ENCODE measurements around the gene MICAL3. TPM values are rescaled to one million over a fixed set of nuclear protein-coding genes. Genes with fewer than 3 reads are reported as not detected.
"Not testable (repeated sequence)": the region's sequence is repeated elsewhere in the genome, so short reads cannot be mapped to it uniquely, and the experiment has no call there.

Gene MICAL3
- total RNA-seq, 2 experiments from 2014 or later: 30.3 to 31.4 TPM

- Mint-ChIP-seq H3K27me3 (peaks cover 15% of the 10 kb centered on the region), H3K4me3 (no peak overlapping the region), H3K36me3 (ENCODE audit: low read depth) (no peaks in the 10 kb centered on the region), H3K4me1 (peaks cover 12% of the 10 kb centered on the region), H3K9me3 (no peaks in the 10 kb centered on the region), H3K27ac (no peak overlapping the region)
- no peak for DNase-seq
- ChIA-PET CTCF (no interaction called here), POLR2A (interaction anchor here (1.3 kb wide), 1 partner anchor 18 kb away, joined by 3 read pairs; no protein-coding TSS in a partner anchor)
Observed at GRCh38 chr22:18057568-18058209, 33.3 kb upstream of the MICAL3 start.

GRCh38 chr22:18056807-18057474, 32.6 kb upstream of the MICAL3 start:
- no peak for DNase-seq
- H3K4me1 Mint-ChIP-seq: peaks cover 12% of the 10 kb centered on the region

GRCh38 chr22:18056161-18056666, 31.9 kb upstream of the MICAL3 start:
- H3K36me3 Mint-ChIP-seq (ENCODE audit: low read depth): no peaks in the 10 kb centered on the region
- no peak overlapping the region for H3K27ac Mint-ChIP-seq
- H3K4me3 Mint-ChIP-seq: no peak overlapping the region
- no peak for DNase-seq
- H3K4me1 Mint-ChIP-seq: peaks cover 12% of the 10 kb centered on the region
- ChIA-PET POLR2A (interaction anchor here (0.9 to 1.2 kb wide), 2 partner anchors 19 to 21 kb away, joined by 3 read pairs; partner anchors contain the start of gene PEX26), CTCF (interaction anchor here (0.6 to 1.3 kb wide), 4 partner anchors 20 to 38 kb away, joined by 3 to 5 read pairs (median 4); partner anchors contain the start of gene PEX26)
- peaks cover 14% of the 10 kb centered on the region for H3K27me3 Mint-ChIP-seq
- H3K9me3 Mint-ChIP-seq: no peaks in the 10 kb centered on the region

More at GRCh38 chr22:18056807-18057474, 32.6 kb upstream of the MICAL3 start:
- Mint-ChIP-seq H3K27ac (no peak overlapping the region), H3K9me3 (no peaks in the 10 kb centered on the region), H3K36me3 (ENCODE audit: low read depth) (no peaks in the 10 kb centered on the region), H3K4me3 (no peak overlapping the region), H3K27me3 (peaks cover 16% of the 10 kb centered on the region)
- ChIA-PET CTCF (interaction anchor here (0.8 to 1.3 kb wide), 3 partner anchors 20 to 22 kb away, joined by 3 to 5 read pairs (median 3); partner anchors contain the start of gene PEX26), POLR2A (interaction anchor here (0.9 kb wide), 1 partner anchor 21 kb away, joined by 3 read pairs; the partner anchor contains the start of gene PEX26)

GRCh38 chr22:18055619-18056160, 31.3 kb upstream of the MICAL3 start:
- no peak for DNase-seq
- peaks cover 12% of the 10 kb centered on the region for H3K27me3 Mint-ChIP-seq
- CTCF ChIA-PET: interaction anchor here (0.6 to 1.3 kb wide), 4 partner anchors 21 to 38 kb away, joined by 3 to 4 read pairs (median 3); partner anchors contain the start of gene PEX26
- H3K36me3 Mint-ChIP-seq (ENCODE audit: low read depth): no peaks in the 10 kb centered on the region
- H3K9me3 Mint-ChIP-seq: no peaks in the 10 kb centered on the region
- no peak overlapping the region for H3K27ac Mint-ChIP-seq
- POLR2A ChIA-PET: interaction anchor here (1.2 kb wide), 1 partner anchor 19 kb away, joined by 3 read pairs; no protein-coding TSS in a partner anchor
- no peak overlapping the region for H3K4me3 Mint-ChIP-seq
- peaks cover 12% of the 10 kb centered on the region for H3K4me1 Mint-ChIP-seq

- H3K9me3 Mint-ChIP-seq; POLR2A ChIA-PET; DNase-seq; H3K36me3 Mint-ChIP-seq (ENCODE audit: low read depth); H3K27ac Mint-ChIP-seq; H3K27me3 Mint-ChIP-seq; H3K4me3 Mint-ChIP-seq; CTCF ChIA-PET: not testable (repeated sequence)
- peaks cover 12% of the 10 kb centered on the region for H3K4me1 Mint-ChIP-seq
Observed at GRCh38 chr22:18053216-18053946, 29.0 kb upstream of the MICAL3 start.

GRCh38 chr22:18051113-18051512, 26.8 kb upstream of the MICAL3 start:
- H3K4me3 Mint-ChIP-seq, DNase-seq, POLR2A ChIA-PET: not testable (repeated sequence)

GRCh38 chr22:18050065-18050464, 25.7 kb upstream of the MICAL3 start:
- Mint-ChIP-seq H3K36me3 (ENCODE audit: low read depth) (no peaks in the 10 kb centered on the region), H3K4me1 (no peaks in the 10 kb centered on the region), H3K27me3 (peaks cover 13% of the 10 kb centered on the region), H3K4me3 (no peak overlapping the region), H3K9me3 (no peaks in the 10 kb centered on the region), H3K27ac (no peak overlapping the region)
- ChIA-PET CTCF (no interaction called here), POLR2A (no interaction called here)
- DNase-seq: no peak

More at GRCh38 chr22:18051113-18051512, 26.8 kb upstream of the MICAL3 start:
- H3K27me3 Mint-ChIP-seq: peaks cover 11% of the 10 kb centered on the region
- H3K36me3 Mint-ChIP-seq (ENCODE audit: low read depth); H3K4me1 Mint-ChIP-seq; H3K9me3 Mint-ChIP-seq; CTCF ChIA-PET; H3K27ac Mint-ChIP-seq: not testable (repeated sequence)

- no peak for DNase-seq
- Mint-ChIP-seq H3K4me3 (no peak overlapping the region), H3K27ac (no peak overlapping the region), H3K27me3 (peaks cover 13% of the 10 kb centered on the region), H3K36me3 (ENCODE audit: low read depth) (no peaks in the 10 kb centered on the region), H3K9me3 (no peaks in the 10 kb centered on the region), H3K4me1 (no peaks in the 10 kb centered on the region)
- ChIA-PET POLR2A (no interaction called here), CTCF (no interaction called here)
Observed at GRCh38 chr22:18048441-18048898, 24.1 kb upstream of the MICAL3 start.

GRCh38 chr22:18048041-18048440, 23.7 kb upstream of the MICAL3 start:
- H3K36me3 Mint-ChIP-seq (ENCODE audit: low read depth): no peaks in the 10 kb centered on the region
- POLR2A ChIA-PET: no interaction called here
- peaks cover 13% of the 10 kb centered on the region for H3K27me3 Mint-ChIP-seq
- H3K27ac Mint-ChIP-seq: no peak overlapping the region
- no peak overlapping the region for H3K4me3 Mint-ChIP-seq
- H3K4me1 Mint-ChIP-seq: no peaks in the 10 kb centered on the region
- DNase-seq: no peak
- CTCF ChIA-PET: no interaction called here
- no peaks in the 10 kb centered on the region for H3K9me3 Mint-ChIP-seq

GRCh38 chr22:18045794-18046193, 21.4 kb upstream of the MICAL3 start:
- Mint-ChIP-seq H3K36me3 (ENCODE audit: low read depth) (no peaks in the 10 kb centered on the region), H3K27me3 (peaks cover 11% of the 10 kb centered on the region), H3K4me1 (no peaks in the 10 kb centered on the region), H3K27ac (no peak overlapping the region), H3K9me3 (no peaks in the 10 kb centered on the region), H3K4me3 (no peak overlapping the region)
- no peak for DNase-seq
- ChIA-PET POLR2A (no interaction called here), CTCF (no interaction called here)

- CTCF ChIA-PET: no interaction called here
- no peaks in the 10 kb centered on the region for H3K36me3 Mint-ChIP-seq (ENCODE audit: low read depth)
- no peak overlapping the region for H3K4me3 Mint-ChIP-seq
- no peaks in the 10 kb centered on the region for H3K4me1 Mint-ChIP-seq
- H3K27ac Mint-ChIP-seq: no peak overlapping the region
- H3K27me3 Mint-ChIP-seq: peaks cover 11% of the 10 kb centered on the region
- POLR2A ChIA-PET: no interaction called here
- no peaks in the 10 kb centered on the region for H3K9me3 Mint-ChIP-seq
- DNase-seq: no peak
Observed at GRCh38 chr22:18044548-18045271, 20.3 kb upstream of the MICAL3 start.

GRCh38 chr22:18042685-18043084, 18.3 kb upstream of the MICAL3 start:
- Mint-ChIP-seq H3K27ac (no peak overlapping the region), H3K4me3 (no peak overlapping the region), H3K27me3 (peaks cover 4% of the 10 kb centered on the region), H3K9me3 (no peaks in the 10 kb centered on the region), H3K36me3 (ENCODE audit: low read depth) (no peaks in the 10 kb centered on the region), H3K4me1 (no peaks in the 10 kb centered on the region)
- POLR2A ChIA-PET: no interaction called here
- CTCF ChIA-PET: interaction anchor here (0.7 kb wide), 1 partner anchor 34 kb away, joined by 3 read pairs; no protein-coding TSS in a partner anchor
- no peak for DNase-seq
